ENCODE data around the gene NPL. TPM values are rescaled to one million over a fixed set of nuclear protein-coding genes. Genes with fewer than 3 reads are reported as not detected.

The NPL gene
- total RNA-seq, 2 donors from 2014 or later: 0.99 to 2.6 TPM

- TF ChIP-seq POLR2A (IDR thresholded peaks at IDR 0.05): no peak
- TF ChIP-seq, protein P1, sequence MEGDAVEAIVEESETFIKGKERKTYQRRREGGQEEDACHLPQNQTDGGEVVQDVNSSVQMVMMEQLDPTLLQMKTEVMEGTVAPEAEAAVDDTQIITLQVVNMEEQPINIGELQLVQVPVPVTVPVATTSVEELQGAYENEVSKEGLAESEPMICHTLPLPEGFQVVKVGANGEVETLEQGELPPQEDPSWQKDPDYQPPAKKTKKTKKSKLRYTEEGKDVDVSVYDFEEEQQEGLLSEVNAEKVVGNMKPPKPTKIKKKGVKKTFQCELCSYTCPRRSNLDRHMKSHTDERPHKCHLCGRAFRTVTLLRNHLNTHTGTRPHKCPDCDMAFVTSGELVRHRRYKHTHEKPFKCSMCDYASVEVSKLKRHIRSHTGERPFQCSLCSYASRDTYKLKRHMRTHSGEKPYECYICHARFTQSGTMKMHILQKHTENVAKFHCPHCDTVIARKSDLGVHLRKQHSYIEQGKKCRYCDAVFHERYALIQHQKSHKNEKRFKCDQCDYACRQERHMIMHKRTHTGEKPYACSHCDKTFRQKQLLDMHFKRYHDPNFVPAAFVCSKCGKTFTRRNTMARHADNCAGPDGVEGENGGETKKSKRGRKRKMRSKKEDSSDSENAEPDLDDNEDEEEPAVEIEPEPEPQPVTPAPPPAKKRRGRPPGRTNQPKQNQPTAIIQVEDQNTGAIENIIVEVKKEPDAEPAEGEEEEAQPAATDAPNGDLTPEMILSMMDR (IDR thresholded peaks at IDR 0.05): no peak
- Histone ChIP-seq H3K9me3 (no peaks in the 10 kb centered on the region), H3K36me3 (replicated peaks in 1 of 2; ENCODE audit: insufficient read depth in 1 of 2, low read depth in 2 of 2) (no peaks in the 10 kb centered on the region), H3K27ac (no peak overlapping the region), H3K27me3 (no peaks in the 10 kb centered on the region), H3K4me3 (no peak overlapping the region), H3K4me1 (no peaks in the 10 kb centered on the region)
- ATAC-seq (no peak), DNase-seq (no peak)
- intact Hi-C loops (cut with DNase I): no loop called here
Measured at GRCh38 chr1:182777386-182777785, 12.2 kb upstream of the NPL start.

GRCh38 chr1:182778862-182779261 lies 10.7 kb upstream of the NPL start:
- Histone ChIP-seq H3K9me3 (no peaks in the 10 kb centered on the region), H3K4me3 (no peak overlapping the region), H3K36me3 (replicated peaks in 1 of 2; ENCODE audit: insufficient read depth in 1 of 2, low read depth in 2 of 2) (no peaks in the 10 kb centered on the region), H3K27me3 (no peaks in the 10 kb centered on the region), H3K27ac (no peak overlapping the region), H3K4me1 (no peaks in the 10 kb centered on the region)
- DNase-seq (no peak), ATAC-seq (no peak)
- intact Hi-C loops (cut with DNase I): no loop called here
- TF ChIP-seq, protein P1 (IDR thresholded peaks at IDR 0.05): no peak
- no peak for TF ChIP-seq POLR2A (IDR thresholded peaks at IDR 0.05)
- 60 to 74% methylated on average over 2 of the region's 2 CpGs for WGBS, 2 donors

GRCh38 chr1:182779530-182779929 lies 10.0 kb upstream of the NPL start:
- 75 to 76% methylated on average over 2 of the region's 2 CpGs for WGBS, 2 donors
- no peak for DNase-seq
- no peak for ATAC-seq
- Histone ChIP-seq H3K27me3 (no peaks in the 10 kb centered on the region), H3K36me3 (replicated peaks in 1 of 2; ENCODE audit: insufficient read depth in 1 of 2, low read depth in 2 of 2) (no peaks in the 10 kb centered on the region), H3K9me3 (no peaks in the 10 kb centered on the region), H3K4me1 (no peaks in the 10 kb centered on the region), H3K27ac (no peak overlapping the region), H3K4me3 (no peak overlapping the region)
- TF ChIP-seq, protein P1 (IDR thresholded peaks at IDR 0.05): no peak
- TF ChIP-seq POLR2A (IDR thresholded peaks at IDR 0.05): no peak
- intact Hi-C loops (cut with DNase I): no loop called here

- WGBS, 2 donors: 47 to 56% methylated on average over 6 of the region's 6 CpGs
- H3K36me3 ChIP-seq (replicated peaks in 1 of 2; ENCODE audit: insufficient read depth in 1 of 2, low read depth in 2 of 2): no peaks in the 10 kb centered on the region
- H3K9me3 ChIP-seq: no peaks in the 10 kb centered on the region
- intact Hi-C loops (cut with DNase I): loop anchor here (5.0 to 10.0 kb wide), 3 partner anchors 180 to 697 kb away; partner anchors contain the start of gene RGS16
- H3K4me1 ChIP-seq: no peaks in the 10 kb centered on the region
- DNase-seq (peak; percentile 65 to 77 (median 73)), ATAC-seq (peak; percentile 82)
- no peak overlapping the region for H3K27ac ChIP-seq
- no peak overlapping the region for H3K4me3 ChIP-seq
- no peaks in the 10 kb centered on the region for H3K27me3 ChIP-seq
- no peak for TF ChIP-seq POLR2A (IDR thresholded peaks at IDR 0.05)
- TF ChIP-seq, protein P1 (IDR thresholded peaks at IDR 0.05): peak; percentile 32 to 74 (median 66)
Measured at GRCh38 chr1:182781841-182782586, 7.6 kb upstream of the NPL start.

GRCh38 chr1:182782587-182782913 lies 7.0 kb upstream of the NPL start:
- DNase-seq (no peak), ATAC-seq (no peak)
- Histone ChIP-seq H3K9me3 (no peaks in the 10 kb centered on the region), H3K4me3 (no peak overlapping the region), H3K4me1 (no peaks in the 10 kb centered on the region), H3K36me3 (replicated peaks in 1 of 2; ENCODE audit: insufficient read depth in 1 of 2, low read depth in 2 of 2) (no peaks in the 10 kb centered on the region), H3K27ac (no peak overlapping the region), H3K27me3 (no peaks in the 10 kb centered on the region)
- TF ChIP-seq, protein P1 (IDR thresholded peaks at IDR 0.05): no peak
- no peak for TF ChIP-seq POLR2A (IDR thresholded peaks at IDR 0.05)
- intact Hi-C loops (cut with DNase I): loop anchor here (5.0 to 10.0 kb wide), 3 partner anchors 180 to 698 kb away; partner anchors contain the start of gene RGS16
